ENCODE data around the gene PRND.
"Not testable (repeated sequence)": the region's sequence is repeated elsewhere in the genome, so short reads cannot be mapped to it uniquely, and the experiment has no call there.

PRND gene

DNA sequence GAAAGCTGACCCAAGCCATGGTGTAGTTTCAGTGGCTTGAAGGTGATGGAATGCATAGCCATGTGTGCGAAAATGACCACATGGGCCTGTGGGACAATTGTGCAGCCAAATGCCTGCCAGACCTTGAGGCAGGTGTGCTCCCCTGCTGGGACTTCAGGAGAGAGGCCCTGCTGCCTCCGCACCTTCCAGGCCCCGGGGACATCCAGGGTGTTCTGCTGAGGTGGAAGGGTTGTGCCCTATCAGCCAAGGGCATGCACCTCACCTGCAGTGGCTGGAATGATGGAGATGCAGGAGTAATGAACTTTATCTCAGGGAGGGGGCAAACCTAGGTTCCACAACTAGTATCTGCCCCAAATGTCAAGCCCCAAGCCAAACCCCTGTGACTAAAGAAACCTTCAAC, 44.0 kb downstream of the PRND start:
- TF ChIP-seq, protein P1, sequence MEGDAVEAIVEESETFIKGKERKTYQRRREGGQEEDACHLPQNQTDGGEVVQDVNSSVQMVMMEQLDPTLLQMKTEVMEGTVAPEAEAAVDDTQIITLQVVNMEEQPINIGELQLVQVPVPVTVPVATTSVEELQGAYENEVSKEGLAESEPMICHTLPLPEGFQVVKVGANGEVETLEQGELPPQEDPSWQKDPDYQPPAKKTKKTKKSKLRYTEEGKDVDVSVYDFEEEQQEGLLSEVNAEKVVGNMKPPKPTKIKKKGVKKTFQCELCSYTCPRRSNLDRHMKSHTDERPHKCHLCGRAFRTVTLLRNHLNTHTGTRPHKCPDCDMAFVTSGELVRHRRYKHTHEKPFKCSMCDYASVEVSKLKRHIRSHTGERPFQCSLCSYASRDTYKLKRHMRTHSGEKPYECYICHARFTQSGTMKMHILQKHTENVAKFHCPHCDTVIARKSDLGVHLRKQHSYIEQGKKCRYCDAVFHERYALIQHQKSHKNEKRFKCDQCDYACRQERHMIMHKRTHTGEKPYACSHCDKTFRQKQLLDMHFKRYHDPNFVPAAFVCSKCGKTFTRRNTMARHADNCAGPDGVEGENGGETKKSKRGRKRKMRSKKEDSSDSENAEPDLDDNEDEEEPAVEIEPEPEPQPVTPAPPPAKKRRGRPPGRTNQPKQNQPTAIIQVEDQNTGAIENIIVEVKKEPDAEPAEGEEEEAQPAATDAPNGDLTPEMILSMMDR (IDR thresholded peaks at IDR 0.05; ENCODE audit: insufficient read depth, low read depth, low read length, missing control alignments) = no peak
- no peak for DNase-seq (ENCODE audit: low read depth)

DNA sequence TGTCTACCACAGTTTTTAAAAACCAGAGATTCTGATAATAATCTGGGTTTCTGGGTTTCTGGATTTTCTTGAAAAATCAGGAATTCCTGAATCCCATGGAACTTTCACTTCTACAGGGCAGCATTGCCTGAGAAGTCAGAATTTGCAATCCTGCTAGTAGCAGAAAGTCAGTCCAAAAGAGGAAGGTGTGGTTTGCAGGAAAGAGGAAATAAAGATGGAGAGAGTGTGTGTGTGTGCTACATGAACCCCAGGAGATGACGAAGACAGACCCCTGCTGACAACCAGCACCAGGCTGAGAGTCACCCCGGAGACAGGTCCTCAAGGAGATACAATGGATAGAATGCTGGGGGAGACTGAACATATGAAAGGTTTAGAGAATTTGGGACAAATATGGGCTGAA, 44.9 kb downstream of the PRND start:
- TF ChIP-seq, protein P1 (IDR thresholded peaks at IDR 0.05; ENCODE audit: insufficient read depth, low read depth, low read length, missing control alignments) = no peak
- H3K4me3 ChIP-seq (ENCODE audit: low read depth, low read length) = no peak overlapping the region
- no peak for DNase-seq (ENCODE audit: low read depth)

More for the DNA sequence above, 44.0 kb downstream of the PRND start:
- no peak overlapping the region for H3K4me3 ChIP-seq (ENCODE audit: low read depth, low read length)

DNA sequence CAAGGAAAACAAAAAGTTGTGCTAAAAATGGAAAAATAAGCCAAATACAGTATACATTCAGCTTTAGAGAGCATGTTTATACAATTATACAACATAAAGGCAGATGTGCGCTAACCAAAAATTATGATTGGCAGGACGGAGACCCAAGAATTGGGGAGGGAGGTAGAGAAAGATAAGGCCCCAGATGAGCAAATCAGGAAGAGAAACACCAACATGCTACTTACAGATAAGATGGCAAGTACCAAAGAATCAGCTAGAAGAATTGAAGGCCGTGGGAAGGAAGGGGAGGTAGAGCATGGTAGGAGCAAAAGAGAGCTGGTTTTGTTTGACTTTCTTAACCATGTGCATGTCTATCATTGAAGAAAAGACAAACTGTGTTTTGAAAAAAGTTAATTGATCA, 45.4 kb downstream of the PRND start:
- TF ChIP-seq, protein P1 (IDR thresholded peaks at IDR 0.05; ENCODE audit: insufficient read depth, low read depth, low read length, missing control alignments) = no peak
- DNase-seq (ENCODE audit: low read depth) = no peak
- H3K4me3 ChIP-seq (ENCODE audit: low read depth, low read length) = no peak overlapping the region

DNA sequence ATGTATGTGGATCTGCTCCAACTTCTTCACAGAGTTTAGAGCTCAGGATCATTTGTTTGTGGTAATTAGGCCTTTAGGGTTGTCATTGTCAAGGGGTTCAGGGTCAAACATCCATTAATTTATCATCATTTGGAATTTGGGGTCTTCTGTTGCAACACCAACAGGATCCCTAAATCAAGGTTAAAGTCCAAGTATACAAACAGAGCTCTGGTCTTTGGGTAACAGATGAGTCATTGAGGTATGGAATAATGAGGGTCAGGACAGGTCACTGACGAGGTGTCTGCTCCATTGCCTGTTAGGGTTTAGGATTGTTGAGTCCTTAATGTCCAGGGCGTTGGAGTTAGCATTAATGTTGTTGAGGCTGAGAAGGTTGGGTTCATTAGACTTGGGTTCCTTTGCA, 47.6 kb downstream of the PRND start:
- no peak for DNase-seq (ENCODE audit: low read depth)

DNA sequence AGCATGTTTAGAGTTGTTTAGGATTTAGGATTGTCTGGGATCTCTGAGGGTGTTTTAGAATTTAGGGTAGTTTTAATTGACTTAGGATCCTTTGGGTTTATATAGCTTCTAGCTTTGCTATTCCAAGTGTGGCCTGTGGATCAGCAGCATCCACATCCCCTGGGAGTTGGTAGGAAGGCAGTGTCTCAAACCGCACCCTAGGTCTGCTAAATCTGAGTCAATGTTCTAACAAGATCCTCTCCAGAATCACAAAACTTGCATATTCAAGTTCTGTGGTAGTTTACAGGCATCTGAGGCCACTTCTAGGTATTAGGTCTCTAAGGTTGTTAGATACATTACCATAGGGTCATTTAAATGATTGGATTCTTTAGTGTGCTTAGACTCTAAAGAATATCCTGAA, 48.3 kb downstream of the PRND start:
- no peak for DNase-seq (ENCODE audit: low read depth)
- no peak overlapping the region for H3K4me3 ChIP-seq (ENCODE audit: low read depth, low read length)
- TF ChIP-seq, protein P1 (IDR thresholded peaks at IDR 0.05; ENCODE audit: insufficient read depth, low read depth, low read length, missing control alignments) = no peak

More for the DNA sequence above, 47.6 kb downstream of the PRND start:
- TF ChIP-seq, protein P1 (IDR thresholded peaks at IDR 0.05; ENCODE audit: insufficient read depth, low read depth, low read length, missing control alignments) = no peak
- H3K4me3 ChIP-seq (ENCODE audit: low read depth, low read length) = no peak overlapping the region

DNA sequence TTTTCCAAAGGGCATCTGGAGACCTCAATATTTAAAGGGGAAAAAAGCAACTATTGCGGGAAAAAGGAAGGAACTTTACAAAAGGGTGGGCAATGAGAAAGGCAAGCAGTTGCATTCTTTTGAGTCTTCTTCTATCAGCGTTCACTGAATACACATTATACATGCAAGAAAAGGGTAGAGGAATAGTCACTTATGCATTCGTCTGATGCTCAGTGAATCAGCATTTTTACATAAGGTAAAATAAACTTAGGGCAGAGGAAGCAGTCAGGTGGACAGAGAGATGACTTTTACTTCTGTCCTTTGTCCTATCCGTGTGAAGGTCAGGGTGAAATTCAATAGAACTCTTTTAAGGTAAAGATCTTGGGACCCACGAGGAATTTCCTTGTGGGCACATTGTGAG, 49.3 kb downstream of the PRND start:
- no peak overlapping the region for H3K4me3 ChIP-seq (ENCODE audit: low read depth, low read length)
- DNase-seq (ENCODE audit: low read depth) = no peak
- TF ChIP-seq, protein P1 (IDR thresholded peaks at IDR 0.05; ENCODE audit: insufficient read depth, low read depth, low read length, missing control alignments) = no peak

DNA sequence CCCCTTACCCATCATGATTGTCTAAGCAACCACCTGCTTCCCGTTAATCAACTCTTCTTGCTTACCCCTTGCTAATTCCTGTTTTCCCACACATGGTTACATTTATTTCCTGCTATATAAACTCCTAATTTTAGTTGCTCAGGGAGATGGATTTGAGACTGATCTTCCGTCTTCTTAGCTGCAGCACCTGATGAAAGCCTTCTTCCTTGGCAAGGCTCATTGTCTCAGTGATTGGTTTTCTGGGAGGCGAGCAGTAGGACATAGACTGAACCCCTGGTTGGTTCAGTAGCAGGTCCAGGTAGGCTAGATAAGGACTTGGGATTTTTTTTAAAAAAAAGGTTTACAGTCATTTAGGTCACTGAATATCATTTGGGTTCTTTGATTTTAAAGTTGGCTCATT, 50.4 kb downstream of the PRND start:
- TF ChIP-seq, protein P1 (IDR thresholded peaks at IDR 0.05; ENCODE audit: insufficient read depth, low read depth, low read length, missing control alignments) = no peak
- H3K4me3 ChIP-seq (ENCODE audit: low read depth, low read length) = no peak overlapping the region
- no peak for DNase-seq (ENCODE audit: low read depth)

DNA sequence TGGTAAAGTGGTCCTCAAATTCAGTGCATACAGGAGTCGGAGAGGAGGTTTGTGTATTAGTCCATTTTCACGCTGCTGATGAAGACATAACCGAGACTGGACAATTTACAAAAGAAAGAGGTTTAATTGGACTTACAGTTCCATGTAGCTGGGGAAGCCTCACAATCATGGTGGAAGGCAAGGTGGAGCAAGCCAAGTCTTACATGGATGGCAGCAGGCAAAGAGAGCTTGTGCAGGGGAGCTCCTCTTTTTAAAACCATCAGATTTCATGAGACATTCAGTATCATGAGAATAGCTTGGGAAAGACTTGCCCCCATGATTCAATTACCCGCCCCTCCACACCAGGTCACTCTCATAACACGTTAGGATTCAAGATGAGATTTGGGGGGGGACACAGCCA, 51.3 kb downstream of the PRND start:
- H3K4me3 ChIP-seq (ENCODE audit: low read depth, low read length); DNase-seq (ENCODE audit: low read depth): not testable (repeated sequence)

Measured in GM12865 (cell line).